Activated naive CD8-positive, alpha-beta T cell (primary cell): Measurements from ENCODE around the gene CDON.
"Not testable (repeated sequence)": the region's sequence is repeated elsewhere in the genome, so short reads cannot be mapped to it uniquely, and the experiment has no call there.

Source experiments
- H3K27ac Mint-ChIP-seq: one replicate; pipeline ENCODE4 v1.8.0; 2021; ENCODE audit warnings: mixed read lengths
- H3K27me3 Mint-ChIP-seq: one replicate; pipeline ENCODE4 v1.8.0; 2021; ENCODE audit warnings: mixed read lengths
- H3K36me3 Mint-ChIP-seq: one replicate; pipeline ENCODE4 v1.8.0; 2021; ENCODE audit warnings: mixed read lengths
- H3K4me1 Mint-ChIP-seq: one replicate; pipeline ENCODE4 v1.8.0; 2021; ENCODE audit warnings: low read depth, mixed read lengths
- H3K4me3 Mint-ChIP-seq: one replicate; pipeline ENCODE4 v1.8.0; 2021; ENCODE audit warnings: mild to moderate bottlenecking, mixed read lengths
- H3K9me3 Mint-ChIP-seq: one replicate; pipeline ENCODE4 v1.8.0; 2021; ENCODE audit warnings: low read depth, mixed read lengths

The CDON gene

DNA sequence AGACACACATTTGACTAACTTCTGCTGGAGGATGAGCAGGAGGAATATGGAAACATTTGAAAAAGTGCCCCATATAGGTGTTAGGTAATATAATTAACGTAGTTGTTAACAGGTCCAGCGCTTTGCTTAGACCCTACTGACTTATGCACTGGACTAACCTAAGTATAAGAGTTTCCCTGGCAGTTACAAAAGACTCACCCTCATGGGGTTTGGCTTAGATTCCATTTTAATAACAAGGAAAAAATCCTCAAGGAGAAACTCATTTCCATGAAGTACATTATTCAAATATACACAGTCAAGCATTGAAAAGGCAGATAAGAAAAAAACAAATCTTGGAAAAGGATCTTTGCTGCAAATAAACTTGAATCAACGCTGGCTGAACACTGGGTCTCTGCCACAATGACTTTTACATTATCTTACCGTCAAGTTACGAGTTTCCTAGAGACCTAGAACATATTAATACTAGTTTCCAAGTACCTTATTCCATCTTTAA, 27.7 kb downstream of the CDON start:
- H3K27me3 Mint-ChIP-seq: no peaks in the 10 kb centered on the region
- H3K4me1 Mint-ChIP-seq: no peaks in the 10 kb centered on the region
- H3K36me3 Mint-ChIP-seq: peaks cover 4% of the 10 kb centered on the region
- H3K9me3 Mint-ChIP-seq: no peaks in the 10 kb centered on the region
- H3K27ac Mint-ChIP-seq: no peak overlapping the region
- no peak overlapping the region for H3K4me3 Mint-ChIP-seq

DNA sequence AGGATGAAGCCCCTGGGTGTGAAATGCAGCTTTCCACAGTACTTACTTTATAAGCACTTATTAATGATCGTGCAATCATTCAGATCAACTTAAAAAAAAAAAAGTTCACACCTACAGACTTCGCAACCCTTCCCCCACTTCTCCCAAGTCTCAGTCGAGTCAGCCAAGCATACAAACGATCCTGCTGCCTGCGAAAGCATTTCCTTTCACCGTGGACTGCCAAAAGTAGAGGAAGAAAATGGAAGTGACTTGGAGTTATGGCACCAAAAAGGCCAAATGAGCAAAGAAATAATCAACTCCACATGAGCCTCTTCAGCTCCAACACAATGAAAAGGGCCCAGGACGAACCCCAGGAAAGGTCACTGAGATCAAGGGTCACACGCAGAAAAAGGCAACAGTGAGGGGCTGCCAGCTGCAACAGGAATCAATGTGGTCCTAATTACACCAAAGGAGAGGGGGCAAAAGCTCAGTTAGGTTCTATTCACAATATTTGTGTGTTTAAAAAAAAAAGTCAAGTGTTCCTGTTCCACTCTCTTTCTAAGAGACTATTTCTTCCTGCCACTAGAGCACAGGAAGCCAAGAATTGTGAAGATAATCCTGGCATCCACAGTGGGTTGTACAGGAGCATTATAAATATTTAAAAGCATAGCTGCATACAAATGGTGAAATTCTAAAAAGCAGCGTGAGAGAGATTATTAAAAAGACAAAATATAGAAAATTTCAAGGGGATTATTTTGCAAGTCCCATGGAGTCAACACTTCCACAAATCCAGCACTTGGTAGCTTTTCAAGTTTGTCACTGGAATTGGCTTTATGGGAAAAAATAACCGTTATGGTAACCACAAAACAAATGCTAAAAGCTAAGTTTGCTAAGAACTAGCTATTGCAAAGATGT, 28.4 kb downstream of the CDON start:
- Mint-ChIP-seq H3K27ac (no peak overlapping the region), H3K4me3 (no peak overlapping the region), H3K9me3 (no peaks in the 10 kb centered on the region), H3K36me3 (peaks cover 4% of the 10 kb centered on the region), H3K27me3 (no peaks in the 10 kb centered on the region), H3K4me1 (no peaks in the 10 kb centered on the region)

GRCh38 chr11:126032375-126032774, 30.3 kb downstream of the CDON start:
- Mint-ChIP-seq H3K27ac (no peak overlapping the region), H3K36me3 (peaks cover 4% of the 10 kb centered on the region), H3K27me3 (no peaks in the 10 kb centered on the region), H3K9me3 (no peaks in the 10 kb centered on the region), H3K4me3 (no peak overlapping the region), H3K4me1 (no peaks in the 10 kb centered on the region)

GRCh38 chr11:126029805-126030204, 32.9 kb downstream of the CDON start:
- H3K27ac Mint-ChIP-seq: no peak overlapping the region
- H3K4me1 Mint-ChIP-seq: no peaks in the 10 kb centered on the region
- H3K36me3 Mint-ChIP-seq: peaks cover 4% of the 10 kb centered on the region
- H3K4me3 Mint-ChIP-seq: no peak overlapping the region
- H3K27me3 Mint-ChIP-seq: no peaks in the 10 kb centered on the region
- H3K9me3 Mint-ChIP-seq: no peaks in the 10 kb centered on the region

GRCh38 chr11:126029237-126029636, 33.4 kb downstream of the CDON start:
- H3K36me3 Mint-ChIP-seq: peaks cover 4% of the 10 kb centered on the region
- H3K27me3 Mint-ChIP-seq: no peaks in the 10 kb centered on the region
- no peak overlapping the region for H3K27ac Mint-ChIP-seq
- H3K4me3 Mint-ChIP-seq: no peak overlapping the region
- H3K4me1 Mint-ChIP-seq: no peaks in the 10 kb centered on the region
- H3K9me3 Mint-ChIP-seq: no peaks in the 10 kb centered on the region

- not testable (repeated sequence) for H3K27me3 Mint-ChIP-seq, H3K9me3 Mint-ChIP-seq, H3K4me1 Mint-ChIP-seq, H3K36me3 Mint-ChIP-seq, H3K27ac Mint-ChIP-seq, H3K4me3 Mint-ChIP-seq
Measured at GRCh38 chr11:126028534-126028933, 34.1 kb downstream of the CDON start.

DNA sequence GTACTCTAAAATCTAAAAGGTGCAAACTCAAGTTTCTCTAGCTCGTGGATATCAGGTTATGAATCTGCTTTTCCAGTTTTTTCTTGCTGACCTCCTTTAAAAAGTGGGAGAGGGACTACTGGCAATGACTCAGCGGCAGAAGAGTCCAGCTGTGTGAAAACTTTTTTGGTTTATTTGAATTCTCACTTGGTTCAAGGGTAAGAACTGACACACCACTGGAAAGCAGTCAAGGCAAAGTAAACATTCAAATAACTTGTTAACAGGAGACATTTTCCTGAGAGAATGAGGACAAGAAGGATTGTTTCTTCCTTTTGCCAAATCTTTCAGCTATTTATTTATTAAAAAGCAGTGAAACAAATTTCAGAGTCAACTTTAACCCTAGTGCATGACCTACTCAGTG, 36.1 kb downstream of the CDON start:
- no peaks in the 10 kb centered on the region for H3K27me3 Mint-ChIP-seq
- H3K4me3 Mint-ChIP-seq: no peak overlapping the region
- H3K27ac Mint-ChIP-seq: no peak overlapping the region
- no peaks in the 10 kb centered on the region for H3K4me1 Mint-ChIP-seq
- H3K36me3 Mint-ChIP-seq: no peaks in the 10 kb centered on the region
- H3K9me3 Mint-ChIP-seq: no peaks in the 10 kb centered on the region

DNA sequence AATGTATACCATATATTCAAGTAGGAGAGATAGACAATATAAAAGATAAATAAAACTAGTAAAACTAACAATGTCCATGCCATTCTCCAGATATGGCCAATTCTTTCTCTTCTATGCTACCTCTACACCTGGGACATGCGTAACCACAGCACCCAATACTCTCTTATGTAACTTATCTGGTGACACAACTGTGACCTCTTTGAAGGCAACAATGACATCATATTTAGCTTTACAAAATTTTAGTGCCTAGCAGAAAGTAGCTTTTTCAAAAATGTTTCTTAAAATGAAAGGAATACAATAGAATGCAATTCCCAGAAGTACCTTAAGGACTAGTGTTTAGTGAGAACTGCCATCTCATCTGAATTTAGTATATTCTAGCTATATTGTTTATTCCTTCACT, 36.8 kb downstream of the CDON start:
- no peak overlapping the region for H3K27ac Mint-ChIP-seq
- H3K9me3 Mint-ChIP-seq: no peaks in the 10 kb centered on the region
- H3K27me3 Mint-ChIP-seq: no peaks in the 10 kb centered on the region
- no peaks in the 10 kb centered on the region for H3K36me3 Mint-ChIP-seq
- no peaks in the 10 kb centered on the region for H3K4me1 Mint-ChIP-seq
- H3K4me3 Mint-ChIP-seq: no peak overlapping the region

DNA sequence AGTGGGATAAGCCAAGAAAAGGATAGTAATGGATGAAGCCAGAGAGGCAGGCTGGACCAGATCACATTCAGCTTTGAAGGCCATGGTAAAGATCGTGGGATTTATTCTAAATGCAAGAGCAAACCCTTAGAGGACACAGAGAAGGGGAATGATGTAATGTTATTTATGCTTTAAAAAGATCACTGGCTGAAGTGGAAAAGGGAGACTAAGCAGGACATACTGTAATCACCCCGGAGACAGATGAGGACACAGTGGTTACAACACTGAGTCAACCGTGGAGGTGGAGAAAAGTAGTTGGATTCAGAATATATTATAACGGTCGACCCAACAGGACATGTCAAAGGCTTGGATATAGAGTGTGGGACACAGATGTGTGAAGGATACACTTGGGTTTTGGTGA, 38.5 kb downstream of the CDON start:
- H3K36me3 Mint-ChIP-seq: no peaks in the 10 kb centered on the region
- no peak overlapping the region for H3K4me3 Mint-ChIP-seq
- H3K27ac Mint-ChIP-seq: no peak overlapping the region
- H3K27me3 Mint-ChIP-seq: no peaks in the 10 kb centered on the region
- no peaks in the 10 kb centered on the region for H3K4me1 Mint-ChIP-seq
- no peaks in the 10 kb centered on the region for H3K9me3 Mint-ChIP-seq

DNA sequence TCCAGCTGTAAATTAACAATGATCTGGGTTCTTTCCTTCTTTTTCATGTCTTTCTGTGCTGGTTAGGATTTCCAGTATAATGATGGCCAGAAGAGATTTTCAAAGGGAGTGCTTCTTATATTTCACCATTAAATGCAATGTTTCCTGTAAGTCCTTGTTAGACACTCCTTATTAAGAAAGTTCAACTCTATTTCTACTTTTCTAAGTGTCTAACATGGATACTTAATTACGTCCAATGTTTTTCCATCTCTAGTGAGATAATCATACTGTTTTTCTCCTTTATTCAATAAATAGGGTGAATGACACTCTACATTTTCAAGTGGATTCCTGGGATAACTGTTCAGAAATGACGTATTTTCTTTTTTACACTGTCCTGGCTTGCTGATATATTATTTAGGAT, 49.8 kb downstream of the CDON start:
- no peak overlapping the region for H3K27ac Mint-ChIP-seq

GRCh38 chr11:126011754-126012153, 50.9 kb downstream of the CDON start:
- Mint-ChIP-seq H3K4me3 (no peak overlapping the region), H3K27ac (no peak overlapping the region), H3K4me1 (no peaks in the 10 kb centered on the region), H3K27me3 (no peaks in the 10 kb centered on the region), H3K9me3 (no peaks in the 10 kb centered on the region), H3K36me3 (peaks cover 15% of the 10 kb centered on the region)

More for the DNA sequence above, 49.8 kb downstream of the CDON start:
- H3K36me3 Mint-ChIP-seq: peaks cover 20% of the 10 kb centered on the region
- H3K4me1 Mint-ChIP-seq: no peaks in the 10 kb centered on the region
- no peaks in the 10 kb centered on the region for H3K9me3 Mint-ChIP-seq
- no peak overlapping the region for H3K4me3 Mint-ChIP-seq
- H3K27me3 Mint-ChIP-seq: no peaks in the 10 kb centered on the region

DNA sequence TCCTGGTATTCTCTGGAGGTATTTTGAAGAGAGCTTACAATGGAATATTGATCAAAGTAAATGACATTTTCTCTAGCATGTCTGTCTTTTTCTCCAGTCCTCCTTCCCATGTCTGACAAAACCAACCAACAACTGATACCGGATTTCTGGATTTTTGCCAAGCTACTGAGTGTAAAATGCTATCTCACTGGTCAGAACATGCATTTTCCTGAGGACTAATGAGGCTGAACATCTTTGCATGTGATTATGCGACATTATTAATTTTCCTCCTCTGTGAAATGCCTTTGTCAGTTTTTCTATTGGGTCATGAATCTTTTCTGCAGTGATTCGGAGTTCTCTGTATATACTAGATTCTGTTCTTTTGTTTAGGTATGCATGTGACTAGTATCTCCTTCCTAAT, 51.4 kb downstream of the CDON start:
- no peak overlapping the region for H3K4me3 Mint-ChIP-seq
- H3K27me3 Mint-ChIP-seq: no peaks in the 10 kb centered on the region
- H3K9me3 Mint-ChIP-seq: no peaks in the 10 kb centered on the region
- no peak overlapping the region for H3K27ac Mint-ChIP-seq
- H3K36me3 Mint-ChIP-seq: peaks cover 15% of the 10 kb centered on the region
- H3K4me1 Mint-ChIP-seq: no peaks in the 10 kb centered on the region

DNA sequence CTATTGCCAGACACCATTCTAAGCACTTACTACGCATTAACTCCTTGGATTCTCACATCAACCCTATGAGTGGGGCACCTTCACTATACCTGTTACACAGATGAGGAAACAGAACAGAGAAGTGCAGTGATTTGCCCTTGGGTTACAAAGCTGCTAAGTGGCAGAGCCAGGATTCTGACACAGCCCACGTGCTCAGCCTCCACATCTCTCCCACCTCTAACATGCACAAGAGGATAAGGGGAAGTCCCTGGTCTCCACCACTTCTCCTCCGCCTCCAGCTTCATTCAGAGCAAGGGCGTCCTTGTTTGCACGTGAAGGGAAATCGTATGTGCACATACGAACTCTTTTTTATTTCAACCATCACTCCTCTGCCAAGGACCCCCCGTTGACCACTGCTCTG, 53.7 kb downstream of the CDON start:
- Mint-ChIP-seq H3K4me1 (no peaks in the 10 kb centered on the region), H3K4me3 (no peak overlapping the region), H3K9me3 (no peaks in the 10 kb centered on the region), H3K27ac (no peak overlapping the region), H3K36me3 (peaks cover 10% of the 10 kb centered on the region), H3K27me3 (no peaks in the 10 kb centered on the region)

DNA sequence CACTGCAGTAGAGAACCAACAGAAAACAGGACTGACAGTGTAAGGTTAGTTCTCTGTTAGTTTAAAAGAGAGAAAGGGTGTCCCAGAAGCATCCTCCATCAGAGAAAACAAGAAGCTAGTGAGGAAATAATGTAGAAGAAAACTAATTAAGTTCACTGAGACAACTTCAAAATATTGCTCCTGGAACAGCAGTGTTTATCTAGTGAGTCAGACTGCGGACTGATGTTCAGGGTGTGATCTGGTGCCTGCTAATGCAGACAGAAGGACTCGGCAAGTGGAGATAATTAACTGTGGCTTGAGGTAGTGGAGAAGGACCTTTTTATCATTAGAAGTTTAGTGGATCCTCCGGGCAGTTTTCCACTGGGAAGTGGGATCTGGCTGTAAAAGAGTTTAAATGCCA, 55.4 kb downstream of the CDON start:
- Mint-ChIP-seq H3K36me3 (peaks cover 5% of the 10 kb centered on the region), H3K27ac (no peak overlapping the region), H3K27me3 (no peaks in the 10 kb centered on the region), H3K4me3 (no peak overlapping the region), H3K4me1 (no peaks in the 10 kb centered on the region), H3K9me3 (no peaks in the 10 kb centered on the region)

GRCh38 chr11:126006068-126006467, 56.6 kb downstream of the CDON start:
- Mint-ChIP-seq H3K27me3 (no peaks in the 10 kb centered on the region), H3K27ac (no peak overlapping the region), H3K4me1 (no peaks in the 10 kb centered on the region), H3K9me3 (no peaks in the 10 kb centered on the region), H3K4me3 (no peak overlapping the region), H3K36me3 (peaks cover 8% of the 10 kb centered on the region)

DNA sequence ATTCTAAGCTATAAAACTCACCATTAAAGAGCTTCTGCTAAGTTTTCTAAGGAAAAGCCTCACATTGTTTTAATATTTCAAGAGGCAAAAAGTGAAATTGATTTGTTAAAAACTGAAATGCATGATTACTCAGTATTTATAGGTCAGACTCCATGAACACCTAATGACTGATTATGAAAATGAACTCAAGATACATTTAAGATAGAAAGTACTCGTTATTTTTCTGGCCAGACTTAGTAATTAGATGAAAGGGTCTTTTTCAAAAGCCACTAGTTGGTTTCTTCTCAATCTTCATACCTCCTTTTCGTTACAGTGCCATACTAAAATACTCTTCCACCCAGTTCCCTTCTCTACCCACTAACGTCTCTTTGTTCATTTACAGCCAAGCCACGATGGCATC, 60.5 kb downstream of the CDON start:
- H3K4me3 Mint-ChIP-seq: no peak overlapping the region
- H3K27ac Mint-ChIP-seq: no peak overlapping the region
- no peaks in the 10 kb centered on the region for H3K27me3 Mint-ChIP-seq
- H3K36me3 Mint-ChIP-seq: peaks cover 13% of the 10 kb centered on the region
- H3K4me1 Mint-ChIP-seq: no peaks in the 10 kb centered on the region
- no peaks in the 10 kb centered on the region for H3K9me3 Mint-ChIP-seq
